Mesodermal cell (in vitro differentiated cells): ENCODE measurements around the gene VSTM4.

Experiments
- H3K27ac ChIP-seq: 2 replicates; pipeline ENCODE4 v1.7.0; 2013; ENCODE audit warnings: mild to moderate bottlenecking, low read depth, low read length, moderate library complexity; ENCODE audit not compliant: severe bottlenecking
- H3K36me3 ChIP-seq: 2 replicates; pipeline ENCODE4 v1.7.1; 2013; ENCODE audit warnings: mild to moderate bottlenecking, low read length, moderate library complexity; ENCODE audit not compliant: control insufficient read depth, insufficient read depth
- H3K4me1 ChIP-seq: one replicate; pipeline ENCODE4 v1.7.1; 2013; ENCODE audit warnings: mild to moderate bottlenecking, low read length; ENCODE audit not compliant: insufficient read depth, control insufficient read depth, poor library complexity, severe bottlenecking
- H3K4me3 ChIP-seq: 2 replicates; pipeline ENCODE4 v1.7.0; 2013; ENCODE audit warnings: low read length, control low read depth, mild to moderate bottlenecking; ENCODE audit not compliant: insufficient read depth, poor library complexity, severe bottlenecking; ENCODE audit errors: extremely low read depth
- H3K9me3 ChIP-seq: 2 replicates; pipeline ENCODE4 v1.7.1; 2013; ENCODE audit warnings: mild to moderate bottlenecking, low read length, moderate library complexity; ENCODE audit not compliant: control insufficient read depth
- WGBS, 2 experiments: methylation state at CpG; one replicate each; pipeline ENCODE4 v1.1.5; 2013; ENCODE audit warnings: missing lambda C conversion rate in 2 of 2; ENCODE audit not compliant: insufficient coverage in 2 of 2; 5-methylcytosine and 5-hydroxymethylcytosine counted together

VSTM4 gene

DNA sequence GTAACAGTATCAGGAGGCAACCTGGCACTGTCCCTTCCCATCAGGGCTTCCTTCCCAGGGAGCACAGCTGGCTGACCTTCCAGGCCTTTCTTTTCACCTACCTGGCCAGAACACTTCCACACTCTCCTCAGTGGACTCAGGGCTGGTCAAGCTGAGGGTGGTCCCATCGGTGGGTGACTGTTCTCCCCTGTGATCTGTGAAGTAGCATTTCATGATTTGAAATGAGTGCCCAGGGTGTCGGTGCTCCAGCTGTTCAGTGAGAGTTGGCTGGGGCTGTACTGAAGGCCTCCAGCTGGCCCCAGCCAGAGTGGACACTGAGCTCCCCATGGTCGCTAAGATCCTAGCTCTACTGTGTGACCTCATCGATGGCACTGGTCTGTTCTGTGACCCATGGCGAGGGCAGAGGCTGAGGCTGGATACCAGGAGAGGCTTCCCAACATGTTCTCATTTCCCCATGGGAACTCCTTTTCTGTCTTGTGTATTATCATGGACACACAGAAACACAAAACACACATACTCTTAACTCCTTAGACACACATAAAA, 18.5 kb upstream of the VSTM4 start, which contains the start of gene FAM170B:
Gene FAM170B (minus strand): TSS at position 316 of the 543 bp plus-strand sequence. CDS start 103 bp downstream, at position 213.
- H3K9me3 ChIP-seq, result no peaks in the 10 kb centered on the region
- no peak within 1 kb of the TSS for H3K4me3 ChIP-seq
- no peak within 1 kb of the TSS for H3K27ac ChIP-seq
- no peaks in the 10 kb centered on the region for H3K4me1 ChIP-seq
- H3K36me3 ChIP-seq, result no peaks in the 10 kb centered on the region
- WGBS, 2 experiments, result 88 to 95% methylated on average over 2 to 4 of the region's 5 CpGs

DNA sequence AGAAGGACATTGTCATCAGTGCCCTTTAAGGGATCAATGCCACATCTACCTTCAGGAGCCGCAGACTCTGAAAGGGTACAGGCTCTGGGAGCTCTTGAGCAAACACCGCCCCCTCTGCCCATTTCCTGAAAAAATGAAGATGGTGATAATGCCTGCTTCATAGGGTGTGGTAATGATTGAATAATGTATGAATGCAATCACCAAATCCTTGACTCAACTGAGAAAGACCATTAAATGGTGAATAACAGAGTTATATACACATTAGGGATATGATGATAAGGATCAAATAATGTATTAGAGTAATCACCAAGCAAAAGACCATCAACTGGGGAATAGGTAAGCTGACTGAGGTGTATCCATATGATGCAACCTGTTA, 17.0 kb upstream of the VSTM4 start:
- Histone ChIP-seq H3K4me3 (no peak overlapping the region), H3K27ac (no peak overlapping the region), H3K9me3 (no peaks in the 10 kb centered on the region), H3K4me1 (no peaks in the 10 kb centered on the region), H3K36me3 (no peaks in the 10 kb centered on the region)
- no CpG with 5 or more reads among the region's 2 CpGs for WGBS, 2 experiments

DNA sequence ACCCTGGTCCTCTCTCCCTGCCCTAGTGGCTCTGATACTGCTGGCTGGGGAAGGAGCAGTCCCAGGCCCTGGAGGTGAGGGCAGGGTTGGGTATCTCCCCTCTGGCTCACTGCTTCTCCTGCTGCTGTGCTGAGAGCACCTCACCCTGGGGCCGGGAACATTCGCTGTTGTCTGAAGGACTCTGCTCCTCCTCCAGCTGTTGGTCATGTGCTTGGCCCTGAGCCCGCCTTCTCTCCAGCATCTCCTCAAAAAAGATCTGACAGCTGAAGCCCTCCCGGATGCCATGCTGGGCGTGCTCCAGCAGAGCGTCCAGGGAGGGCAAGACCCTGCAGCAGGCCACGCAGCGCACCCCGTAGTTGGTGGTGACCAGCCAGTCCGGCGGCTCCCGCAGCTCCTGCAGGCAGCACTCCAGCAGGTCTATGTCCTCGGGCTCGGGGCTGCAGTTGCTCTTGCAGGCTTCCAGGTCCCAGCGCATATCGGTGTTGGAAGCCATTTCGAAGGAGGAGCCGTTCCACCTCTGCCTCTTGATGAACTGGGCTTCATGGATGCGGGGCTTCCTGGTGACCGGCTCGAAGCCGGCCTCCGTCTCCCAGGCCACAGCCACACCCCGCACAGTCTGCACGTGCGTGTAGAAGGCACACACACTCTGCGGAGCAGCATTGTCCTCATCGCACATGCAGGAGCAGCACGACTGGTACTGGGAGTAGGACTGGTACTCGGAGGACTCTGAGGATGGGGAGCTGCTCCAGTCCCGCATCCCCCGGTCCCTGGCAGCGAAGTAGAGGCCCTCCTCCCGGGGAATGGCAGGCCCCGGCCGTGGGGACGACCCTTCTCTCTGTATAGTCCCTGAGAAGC, 16.4 kb upstream of the VSTM4 start:
- 91 to 92% methylated on average over 25 to 37 of the region's 37 CpGs for WGBS, 2 experiments

DNA sequence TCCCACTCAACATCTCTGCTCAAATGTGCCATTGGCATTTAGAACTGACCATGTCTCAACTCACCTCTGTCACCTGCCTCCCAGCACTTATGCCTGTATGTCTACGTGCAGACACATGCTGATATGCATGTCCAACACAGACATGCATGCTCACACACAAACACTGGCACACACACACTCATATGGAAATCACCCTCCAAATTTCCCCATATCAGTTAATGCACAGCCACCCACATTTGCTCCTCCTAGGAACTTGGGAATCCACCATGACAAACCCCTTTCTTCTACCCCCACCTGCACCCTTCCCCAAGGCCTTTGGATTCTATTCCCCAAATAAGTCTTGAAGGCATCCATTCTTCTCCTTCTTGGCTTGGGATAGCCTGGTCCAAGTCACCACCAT, 14.1 kb upstream of the VSTM4 start:
- 94 to 100% methylated on average over 1 of the region's 1 CpG for WGBS, 2 experiments
- H3K4me3 ChIP-seq, result no peak overlapping the region
- no peaks in the 10 kb centered on the region for H3K36me3 ChIP-seq
- H3K9me3 ChIP-seq, result no peaks in the 10 kb centered on the region
- H3K27ac ChIP-seq, result no peak overlapping the region
- H3K4me1 ChIP-seq, result no peaks in the 10 kb centered on the region

More for the DNA sequence above, 16.4 kb upstream of the VSTM4 start:
- Histone ChIP-seq H3K27ac (no peak overlapping the region), H3K9me3 (no peaks in the 10 kb centered on the region), H3K36me3 (no peaks in the 10 kb centered on the region), H3K4me3 (no peak overlapping the region), H3K4me1 (no peaks in the 10 kb centered on the region)

DNA sequence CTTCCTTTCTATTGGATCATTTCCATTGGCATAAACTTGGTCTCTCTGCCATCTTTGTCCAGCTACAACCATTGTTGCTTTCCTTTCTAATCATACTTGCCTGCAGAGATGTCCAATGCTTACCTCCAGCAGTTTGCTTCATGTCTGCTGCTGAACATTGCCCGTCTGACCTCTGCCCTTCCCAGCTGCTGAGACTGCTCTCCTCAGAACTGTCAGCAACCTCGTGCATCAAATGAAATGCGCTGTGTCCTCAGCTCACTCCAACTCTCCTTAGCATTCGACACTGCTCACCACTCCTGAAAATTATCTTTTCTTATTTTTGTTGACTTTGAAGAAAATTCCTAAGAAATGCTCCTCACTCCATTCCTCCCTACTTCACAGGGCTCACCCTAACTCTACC, 13.5 kb upstream of the VSTM4 start:
- H3K4me3 ChIP-seq, result no peak overlapping the region
- no peaks in the 10 kb centered on the region for H3K9me3 ChIP-seq
- no peaks in the 10 kb centered on the region for H3K4me1 ChIP-seq
- 87 to 88% methylated on average over 2 to 4 of the region's 4 CpGs for WGBS, 2 experiments
- no peaks in the 10 kb centered on the region for H3K36me3 ChIP-seq
- H3K27ac ChIP-seq, result no peak overlapping the region

DNA sequence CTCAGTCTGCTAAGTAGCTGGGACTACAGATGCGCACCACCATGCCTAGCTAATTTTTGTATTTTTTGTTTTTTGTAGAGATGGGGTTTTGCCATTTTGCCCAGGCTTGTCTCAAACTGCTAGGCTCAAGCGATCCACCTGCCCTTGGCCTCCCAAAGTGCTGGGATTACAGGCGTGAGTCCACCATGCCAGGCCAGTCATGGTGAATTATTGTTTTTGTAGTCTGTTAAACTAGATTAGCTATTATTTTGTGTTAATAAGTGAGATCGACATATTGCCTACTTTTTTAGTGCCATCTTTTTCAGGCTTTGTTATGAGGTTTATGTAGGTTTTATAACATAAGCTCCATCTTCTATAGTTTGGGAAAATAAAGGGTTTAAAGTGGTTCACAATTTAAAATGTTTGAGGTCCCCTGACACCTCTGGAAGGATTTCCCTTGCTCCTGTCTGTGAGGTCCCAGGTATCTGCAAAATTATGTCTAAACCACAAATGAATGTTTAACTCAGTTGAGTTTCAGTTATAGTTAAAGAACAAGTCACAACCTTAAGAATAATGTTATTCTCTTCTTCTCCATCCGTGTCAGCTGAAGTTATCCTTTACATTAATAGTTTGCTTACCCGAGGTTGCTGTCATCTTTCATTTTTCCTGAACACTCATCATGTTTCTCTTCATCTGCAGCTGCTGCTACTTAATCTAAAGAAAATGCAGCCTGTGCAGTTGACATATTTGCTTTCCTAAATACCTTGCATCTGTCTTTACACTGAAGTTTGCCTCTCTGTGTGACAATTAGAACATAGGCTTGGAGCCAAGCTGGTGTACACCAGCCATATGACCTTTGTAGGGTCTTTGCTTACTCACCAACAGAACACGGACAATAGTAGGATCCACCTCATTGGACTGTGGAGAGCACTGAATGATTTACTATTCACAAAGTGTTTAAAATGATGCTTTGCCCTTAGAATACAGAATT, 8.9 kb upstream of the VSTM4 start:
- no peak overlapping the region for H3K27ac ChIP-seq
- 82 to 90% methylated on average over 5 of the region's 7 CpGs for WGBS, 2 experiments

DNA sequence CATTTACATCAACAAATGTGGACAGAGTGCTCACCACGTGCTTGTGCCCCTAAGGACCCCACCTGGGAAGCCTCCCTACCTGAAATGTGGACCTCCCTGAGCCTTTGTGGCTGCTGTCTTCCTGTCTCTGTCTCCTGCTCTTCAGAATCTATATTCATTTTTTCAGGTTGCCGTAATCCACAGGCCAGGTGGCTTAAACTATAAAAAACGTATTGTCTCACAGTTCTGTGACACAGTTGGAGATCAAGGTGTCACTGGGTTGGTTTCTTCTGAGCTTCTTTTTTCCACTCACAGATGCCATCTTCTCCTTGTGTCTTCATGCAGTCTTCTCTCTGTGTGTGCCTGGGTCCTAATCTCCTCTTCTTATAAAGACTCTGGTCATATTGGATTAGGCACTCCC, 5.6 kb upstream of the VSTM4 start:
- Histone ChIP-seq H3K9me3 (no peaks in the 10 kb centered on the region), H3K27ac (no peak overlapping the region), H3K4me1 (peaks cover 6% of the 10 kb centered on the region), H3K4me3 (no peak overlapping the region), H3K36me3 (no peaks in the 10 kb centered on the region)
- 67 to 87% methylated on average over 3 of the region's 3 CpGs for WGBS, 2 experiments

More for the DNA sequence above, 8.9 kb upstream of the VSTM4 start:
- H3K9me3 ChIP-seq, result no peaks in the 10 kb centered on the region
- no peaks in the 10 kb centered on the region for H3K36me3 ChIP-seq
- peaks cover 6% of the 10 kb centered on the region for H3K4me1 ChIP-seq
- no peak overlapping the region for H3K4me3 ChIP-seq

DNA sequence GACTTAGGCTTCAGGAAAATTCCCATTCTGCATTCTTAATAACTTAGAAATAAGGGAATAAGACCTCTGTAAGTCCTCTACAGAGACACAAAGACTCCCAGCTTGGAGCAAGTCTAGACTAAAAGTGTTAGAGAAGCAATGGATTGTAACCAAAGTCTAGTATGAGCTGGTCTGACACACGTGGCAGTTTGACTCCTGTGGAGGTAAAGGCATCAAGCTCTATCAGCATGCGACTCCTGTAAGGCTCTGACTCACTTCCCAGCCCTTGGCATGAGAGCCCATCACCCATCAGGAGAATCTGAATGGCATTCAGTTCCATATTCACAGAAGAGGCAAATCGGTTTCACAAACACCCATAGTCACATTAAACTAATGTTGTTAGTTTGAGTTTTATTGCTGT, 4.4 kb upstream of the VSTM4 start:
- no peaks in the 10 kb centered on the region for H3K9me3 ChIP-seq
- peaks cover 6% of the 10 kb centered on the region for H3K4me1 ChIP-seq
- H3K4me3 ChIP-seq, result no peak overlapping the region

DNA sequence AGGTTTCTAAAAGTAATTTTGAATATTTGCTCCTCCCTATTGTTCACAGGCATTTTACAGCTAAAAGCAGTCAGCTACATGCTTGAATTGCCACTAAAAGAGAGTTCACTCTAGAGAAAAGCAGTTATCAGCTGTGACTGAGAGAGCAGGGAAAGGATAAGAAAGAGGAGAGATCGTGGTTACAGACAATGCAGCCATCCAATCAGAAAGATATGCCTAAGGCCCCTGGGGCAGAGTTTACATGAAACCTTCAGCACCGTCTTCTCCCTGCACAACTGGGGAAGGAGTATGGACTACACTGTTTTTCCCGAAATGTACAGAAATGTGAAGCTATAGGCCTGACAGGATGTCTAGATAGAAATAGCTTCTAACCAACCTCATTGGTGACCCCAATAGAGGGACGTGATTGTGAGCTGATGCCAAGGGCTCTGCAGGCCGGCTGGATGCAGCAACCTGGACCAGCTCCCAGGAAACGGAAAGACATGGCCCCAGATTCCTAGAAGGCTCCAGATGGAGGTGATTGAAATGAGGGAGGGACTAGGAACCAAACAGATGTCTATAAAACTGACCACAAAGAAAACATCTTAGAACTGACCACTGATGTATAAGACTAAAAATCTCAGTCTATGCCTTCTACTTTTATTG, 3.2 kb upstream of the VSTM4 start:
- Histone ChIP-seq H3K27ac (no peak overlapping the region), H3K9me3 (no peaks in the 10 kb centered on the region), H3K36me3 (no peaks in the 10 kb centered on the region), H3K4me3 (no peak overlapping the region), H3K4me1 (peaks cover 6% of the 10 kb centered on the region)
- WGBS, 2 experiments, result 67 to 68% methylated on average over 2 to 4 of the region's 6 CpGs

More for the DNA sequence above, 4.4 kb upstream of the VSTM4 start:
- H3K27ac ChIP-seq, result no peak overlapping the region
- WGBS, 2 experiments, result 26 to 38% methylated on average over 2 of the region's 3 CpGs
- no peaks in the 10 kb centered on the region for H3K36me3 ChIP-seq

DNA sequence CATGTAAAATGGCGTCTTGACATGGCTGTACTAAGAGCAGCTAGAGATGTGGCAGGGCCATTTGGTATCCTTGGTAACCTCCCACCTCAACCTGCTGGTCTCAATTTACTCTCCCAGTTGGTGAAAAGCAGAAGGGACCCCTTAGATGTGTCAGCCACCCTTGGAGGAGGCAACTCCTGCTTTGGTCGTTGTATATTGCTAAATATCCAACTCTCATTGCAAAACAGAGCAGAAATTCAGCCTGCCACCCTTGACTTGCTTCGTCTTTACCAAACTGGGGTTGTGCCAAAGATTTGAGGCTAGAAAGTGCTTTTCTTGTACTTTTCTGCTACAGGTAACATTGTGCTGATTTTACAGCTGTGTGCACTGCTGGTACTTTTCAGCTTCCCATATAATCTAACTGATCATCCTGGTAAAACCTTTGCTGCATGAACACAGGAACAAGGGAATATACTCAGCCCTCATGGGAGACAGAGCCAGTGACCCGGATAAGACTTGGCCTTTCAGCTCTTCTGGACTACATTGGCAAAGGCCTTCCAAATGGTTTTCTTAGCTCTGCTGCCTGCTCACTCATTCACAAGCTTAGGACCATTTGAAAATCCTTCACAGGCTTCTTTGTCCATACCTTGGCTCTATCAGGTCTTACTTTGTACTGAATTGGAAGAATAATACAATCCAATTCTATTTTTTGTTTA, 2.2 kb upstream of the VSTM4 start:
- no peaks in the 10 kb centered on the region for H3K36me3 ChIP-seq
- H3K4me3 ChIP-seq, result no peak overlapping the region
- no peaks in the 10 kb centered on the region for H3K9me3 ChIP-seq
- WGBS, 2 experiments, result 79 to 89% methylated on average over 2 of the region's 4 CpGs
- H3K27ac ChIP-seq, result no peak overlapping the region
- H3K4me1 ChIP-seq, result peaks cover 6% of the 10 kb centered on the region
